Measurements from ENCODE around the gene FGGY. TPM values are rescaled to one million over a fixed set of nuclear protein-coding genes. Genes with fewer than 3 reads are reported as not detected.

Gene FGGY
- total RNA-seq, 1 donor from 2014 or later = 12.6 TPM

- TF ChIP-seq CTCF (conservative IDR thresholded peaks at IDR 0.05) = no peak
- peaks cover 9% of the 10 kb centered on the region for H3K9me3 Mint-ChIP-seq
- peaks cover 47% of the 10 kb centered on the region for H3K4me1 Mint-ChIP-seq (ENCODE audit: unreplicated experiment)
- peaks cover 6% of the 10 kb centered on the region for H3K36me3 Mint-ChIP-seq
- DNase-seq (ENCODE audit: extremely low spot score, unreplicated experiment) = no peak
- peak overlapping the region; percentile 79 for H3K27ac Mint-ChIP-seq
- H3K4me3 Mint-ChIP-seq = peak overlapping the region; percentile 66
- H3K27me3 Mint-ChIP-seq = no peaks in the 10 kb centered on the region
Observed at GRCh38 chr1:59397139-59397858, 100.4 kb downstream of the FGGY start.

GRCh38 chr1:59399642-59400041 is 102.7 kb downstream of the FGGY start:
- no peaks in the 10 kb centered on the region for H3K27me3 Mint-ChIP-seq
- no peak overlapping the region for H3K4me3 Mint-ChIP-seq
- H3K36me3 Mint-ChIP-seq = peaks cover 8% of the 10 kb centered on the region
- TF ChIP-seq CTCF (conservative IDR thresholded peaks at IDR 0.05) = no peak
- DNase-seq (ENCODE audit: extremely low spot score, unreplicated experiment) = no peak
- H3K27ac Mint-ChIP-seq = no peak overlapping the region
- H3K9me3 Mint-ChIP-seq = peaks cover 9% of the 10 kb centered on the region
- H3K4me1 Mint-ChIP-seq (ENCODE audit: unreplicated experiment) = peaks cover 40% of the 10 kb centered on the region

DNA sequence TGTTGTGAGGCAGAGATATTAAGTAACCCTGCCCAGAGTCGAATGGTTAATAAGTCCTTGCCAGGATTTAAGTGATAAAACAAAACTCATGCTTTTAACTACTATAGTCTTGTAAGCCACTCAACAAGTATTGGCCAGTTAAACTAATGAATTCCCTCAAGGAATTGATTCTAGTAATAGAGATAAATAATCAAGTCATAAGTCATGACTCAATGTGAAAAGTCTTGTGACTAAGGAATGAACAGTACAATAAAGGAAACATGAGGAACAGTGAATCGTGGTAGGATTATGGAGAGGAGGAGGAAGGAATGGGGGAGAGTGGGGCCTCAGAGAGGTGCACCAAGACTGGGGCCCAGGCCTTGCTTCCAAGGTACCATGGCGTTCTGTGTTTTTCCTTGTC is 104.7 kb downstream of the FGGY start:
- H3K4me1 Mint-ChIP-seq (ENCODE audit: unreplicated experiment) = peaks cover 35% of the 10 kb centered on the region
- H3K36me3 Mint-ChIP-seq = peaks cover 8% of the 10 kb centered on the region
- no peak for TF ChIP-seq CTCF (conservative IDR thresholded peaks at IDR 0.05)
- no peak overlapping the region for H3K4me3 Mint-ChIP-seq
- peaks cover 9% of the 10 kb centered on the region for H3K9me3 Mint-ChIP-seq
- DNase-seq (ENCODE audit: extremely low spot score, unreplicated experiment) = no peak
- peak overlapping the region; percentile 18 for H3K27ac Mint-ChIP-seq
- no peaks in the 10 kb centered on the region for H3K27me3 Mint-ChIP-seq

- Mint-ChIP-seq H3K36me3 (peaks cover 8% of the 10 kb centered on the region), H3K27ac (no peak overlapping the region), H3K9me3 (peaks cover 9% of the 10 kb centered on the region), H3K4me1 (ENCODE audit: unreplicated experiment) (peaks cover 45% of the 10 kb centered on the region), H3K27me3 (no peaks in the 10 kb centered on the region), H3K4me3 (no peak overlapping the region)
- no peak for DNase-seq (ENCODE audit: extremely low spot score, unreplicated experiment)
- TF ChIP-seq CTCF (conservative IDR thresholded peaks at IDR 0.05) = no peak
Observed at GRCh38 chr1:59404796-59405195, 107.9 kb downstream of the FGGY start.

- TF ChIP-seq CTCF (conservative IDR thresholded peaks at IDR 0.05) = no peak
- H3K27ac Mint-ChIP-seq = no peak overlapping the region
Observed at GRCh38 chr1:59406437-59407164, 109.7 kb downstream of the FGGY start.

More at GRCh38 chr1:59406437-59407164, 109.7 kb downstream of the FGGY start:
- peaks cover 4% of the 10 kb centered on the region for H3K9me3 Mint-ChIP-seq
- peaks cover 6% of the 10 kb centered on the region for H3K36me3 Mint-ChIP-seq
- DNase-seq (ENCODE audit: extremely low spot score, unreplicated experiment) = no peak
- H3K4me1 Mint-ChIP-seq (ENCODE audit: unreplicated experiment) = peaks cover 40% of the 10 kb centered on the region
- H3K27me3 Mint-ChIP-seq = no peaks in the 10 kb centered on the region
- H3K4me3 Mint-ChIP-seq = no peak overlapping the region

All from type B pancreatic cell (in vitro differentiated cells).